ENCODE measurements around the gene BASP1.

GRCh38 chr5:17230191-17230590 is 12.8 kb downstream of the BASP1 start:
- TF ChIP-seq, protein P1, sequence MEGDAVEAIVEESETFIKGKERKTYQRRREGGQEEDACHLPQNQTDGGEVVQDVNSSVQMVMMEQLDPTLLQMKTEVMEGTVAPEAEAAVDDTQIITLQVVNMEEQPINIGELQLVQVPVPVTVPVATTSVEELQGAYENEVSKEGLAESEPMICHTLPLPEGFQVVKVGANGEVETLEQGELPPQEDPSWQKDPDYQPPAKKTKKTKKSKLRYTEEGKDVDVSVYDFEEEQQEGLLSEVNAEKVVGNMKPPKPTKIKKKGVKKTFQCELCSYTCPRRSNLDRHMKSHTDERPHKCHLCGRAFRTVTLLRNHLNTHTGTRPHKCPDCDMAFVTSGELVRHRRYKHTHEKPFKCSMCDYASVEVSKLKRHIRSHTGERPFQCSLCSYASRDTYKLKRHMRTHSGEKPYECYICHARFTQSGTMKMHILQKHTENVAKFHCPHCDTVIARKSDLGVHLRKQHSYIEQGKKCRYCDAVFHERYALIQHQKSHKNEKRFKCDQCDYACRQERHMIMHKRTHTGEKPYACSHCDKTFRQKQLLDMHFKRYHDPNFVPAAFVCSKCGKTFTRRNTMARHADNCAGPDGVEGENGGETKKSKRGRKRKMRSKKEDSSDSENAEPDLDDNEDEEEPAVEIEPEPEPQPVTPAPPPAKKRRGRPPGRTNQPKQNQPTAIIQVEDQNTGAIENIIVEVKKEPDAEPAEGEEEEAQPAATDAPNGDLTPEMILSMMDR (IDR thresholded peaks at IDR 0.05) = no peak
- TF ChIP-seq EZH2phosphoT487 (IDR thresholded peaks at IDR 0.05) = no peak
- TF ChIP-seq EZH2 (IDR thresholded peaks at IDR 0.05) = no peak
